Karpas-422 (cell line): ENCODE results near the gene WDR5. TPM values are rescaled to one million over a fixed set of nuclear protein-coding genes. Genes with fewer than 3 reads are reported as not detected.

Source experiments
- DNase-seq: peaks from one replicate; pipeline ENCODE4 v3.0.0-alpha.2; 2015
- H2AFZ ChIP-seq: fragments of 200-600 bp; sonication (generic); 2 replicates; pipeline ENCODE4 v1.6.1; 2014; ENCODE audit warnings: antibody characterized with exemption, low read length, mixed read lengths
- H3K27ac ChIP-seq: fragments of 200-600 bp; sonication (generic); 2 replicates; pipeline ENCODE4 v1.5.1; 2014; ENCODE audit warnings: mild to moderate bottlenecking, low read length, moderate library complexity
- H3K27me3 ChIP-seq: fragments of 200-600 bp; sonication (generic); 2 replicates; pipeline ENCODE4 v1.6.1; 2014; ENCODE audit warnings: low read length, mixed read lengths
- H3K36me3 ChIP-seq: fragments of 200-600 bp; sonication (generic); 2 replicates; pipeline ENCODE4 v1.6.1; 2014; ENCODE audit warnings: low read length, mixed read lengths; ENCODE audit not compliant: insufficient read depth
- H3K4me1 ChIP-seq: fragments of 200-600 bp; sonication (generic); 2 replicates; pipeline ENCODE4 v1.6.1; 2014; ENCODE audit warnings: mild to moderate bottlenecking, low read length, mixed read lengths
- H3K4me2 ChIP-seq: fragments of 200-600 bp; sonication (generic); 2 replicates; pipeline ENCODE4 v1.6.1; 2014; ENCODE audit warnings: low read length, low read depth, mild to moderate bottlenecking; ENCODE audit not compliant: poor library complexity, severe bottlenecking
- H3K4me3 ChIP-seq: fragments of 200-600 bp; sonication (generic); 2 replicates; pipeline ENCODE4 v1.5.1; 2014; ENCODE audit warnings: mild to moderate bottlenecking, antibody characterized with exemption, low read length, mixed read lengths
- H3K79me2 ChIP-seq: fragments of 200-600 bp; sonication (generic); 2 replicates; pipeline ENCODE4 v1.6.1; 2014; ENCODE audit warnings: mild to moderate bottlenecking, low read length, mixed read lengths
- H3K9ac ChIP-seq: fragments of 200-600 bp; sonication (generic); 2 replicates; pipeline ENCODE4 v1.6.0; 2014; ENCODE audit warnings: low read length
- H3K9me2 ChIP-seq: fragments of 200-600 bp; sonication (generic), shearing (Covaris generic); replicated peaks from 2 replicates; pipeline ENCODE4 v1.6.0; 2014; ENCODE audit warnings: mild to moderate bottlenecking, low read length, moderate library complexity; ENCODE audit not compliant: insufficient read depth
- H3K9me3 ChIP-seq: fragments of 300-700, 200-600 bp; sonication (generic); 2 replicates; pipeline ENCODE4 v1.6.1; 2014; ENCODE audit warnings: low read length, mixed read lengths
- H4K20me1 ChIP-seq: fragments of 200-600 bp; sonication (generic); 2 replicates; pipeline ENCODE4 v1.6.1; 2014; ENCODE audit warnings: mild to moderate bottlenecking, antibody characterized with exemption, low read length, low read depth; ENCODE audit not compliant: insufficient read depth
- total RNA-seq: library from RNA; depleted of rRNA; stranded (reverse); fragments of >200 nt; shearing (Covaris generic); gene quantifications from 2 replicates; pipeline ENCODE4 v1.2.3, GENCODE V29; 2014; ENCODE audit warnings: low replicate concordance

Gene WDR5
- total RNA-seq, 1 experiment from 2014 or later: 19.6 TPM

GRCh38 chr9:134187891-134188385 is 52.1 kb downstream of the WDR5 start:
- DNase-seq: no peak
- Histone ChIP-seq H3K4me2 (no peak overlapping the region), H3K4me3 (no peak overlapping the region), H3K36me3 (no peaks in the 10 kb centered on the region), H4K20me1 (no peaks in the 10 kb centered on the region), H3K4me1 (no peaks in the 10 kb centered on the region), H3K9me3 (no peaks in the 10 kb centered on the region), H2AFZ (no peak overlapping the region), H3K27me3 (no peaks in the 10 kb centered on the region), H3K9ac (no peak overlapping the region), H3K79me2 (no peaks in the 10 kb centered on the region), H3K9me2 (no peaks in the 10 kb centered on the region), H3K27ac (no peak overlapping the region)

- no peaks in the 10 kb centered on the region for H3K79me2 ChIP-seq
- H3K4me1 ChIP-seq: no peaks in the 10 kb centered on the region
- H3K9me2 ChIP-seq: no peaks in the 10 kb centered on the region
- no peaks in the 10 kb centered on the region for H3K9me3 ChIP-seq
- no peak overlapping the region for H3K4me2 ChIP-seq
- no peak overlapping the region for H3K4me3 ChIP-seq
- no peak overlapping the region for H3K27ac ChIP-seq
- no peaks in the 10 kb centered on the region for H4K20me1 ChIP-seq
- H3K27me3 ChIP-seq: no peaks in the 10 kb centered on the region
- no peaks in the 10 kb centered on the region for H3K36me3 ChIP-seq
- no peak overlapping the region for H2AFZ ChIP-seq
- no peak for DNase-seq
- H3K9ac ChIP-seq: no peak overlapping the region
These were observed 52.7 kb downstream of the WDR5 start for GRCh38 chr9:134188386-134189144.

GRCh38 chr9:134189145-134189469 is 53.2 kb downstream of the WDR5 start:
- Histone ChIP-seq H3K9ac (no peak overlapping the region), H2AFZ (no peak overlapping the region), H3K27ac (no peak overlapping the region), H3K27me3 (no peaks in the 10 kb centered on the region), H3K9me2 (no peaks in the 10 kb centered on the region), H3K36me3 (no peaks in the 10 kb centered on the region), H3K4me2 (no peak overlapping the region), H4K20me1 (no peaks in the 10 kb centered on the region), H3K4me3 (no peak overlapping the region), H3K9me3 (no peaks in the 10 kb centered on the region), H3K79me2 (no peaks in the 10 kb centered on the region), H3K4me1 (no peaks in the 10 kb centered on the region)
- no peak for DNase-seq

- Histone ChIP-seq H3K4me3 (no peak overlapping the region), H3K27ac (no peak overlapping the region), H3K4me1 (no peaks in the 10 kb centered on the region), H3K79me2 (no peaks in the 10 kb centered on the region), H3K9ac (no peak overlapping the region), H3K27me3 (no peaks in the 10 kb centered on the region), H4K20me1 (no peaks in the 10 kb centered on the region), H2AFZ (no peak overlapping the region), H3K9me3 (no peaks in the 10 kb centered on the region), H3K4me2 (no peak overlapping the region), H3K9me2 (no peaks in the 10 kb centered on the region), H3K36me3 (no peaks in the 10 kb centered on the region)
- DNase-seq: no peak
These were observed 53.8 kb downstream of the WDR5 start for GRCh38 chr9:134189470-134190231.

- Histone ChIP-seq H3K4me2 (no peak overlapping the region), H3K9me3 (no peaks in the 10 kb centered on the region), H3K4me1 (no peaks in the 10 kb centered on the region), H3K9me2 (no peaks in the 10 kb centered on the region), H4K20me1 (no peaks in the 10 kb centered on the region), H2AFZ (no peak overlapping the region), H3K27me3 (no peaks in the 10 kb centered on the region), H3K4me3 (no peak overlapping the region), H3K9ac (no peak overlapping the region), H3K79me2 (no peaks in the 10 kb centered on the region), H3K27ac (no peak overlapping the region), H3K36me3 (no peaks in the 10 kb centered on the region)
- DNase-seq: no peak
These were observed 54.6 kb downstream of the WDR5 start for GRCh38 chr9:134190232-134191121.

GRCh38 chr9:134191455-134192209 is 55.8 kb downstream of the WDR5 start:
- Histone ChIP-seq H3K4me3 (no peak overlapping the region), H3K9me2 (no peaks in the 10 kb centered on the region), H3K36me3 (no peaks in the 10 kb centered on the region), H3K9ac (no peak overlapping the region), H4K20me1 (no peaks in the 10 kb centered on the region), H3K79me2 (no peaks in the 10 kb centered on the region), H3K4me2 (no peak overlapping the region), H3K9me3 (no peaks in the 10 kb centered on the region), H2AFZ (no peak overlapping the region), H3K27ac (no peak overlapping the region), H3K4me1 (no peaks in the 10 kb centered on the region), H3K27me3 (no peaks in the 10 kb centered on the region)
- no peak for DNase-seq

- no peaks in the 10 kb centered on the region for H3K27me3 ChIP-seq
- H3K36me3 ChIP-seq: no peaks in the 10 kb centered on the region
- no peak overlapping the region for H2AFZ ChIP-seq
- no peaks in the 10 kb centered on the region for H3K9me3 ChIP-seq
- no peak for DNase-seq
- no peak overlapping the region for H3K4me3 ChIP-seq
- no peaks in the 10 kb centered on the region for H3K9me2 ChIP-seq
- no peaks in the 10 kb centered on the region for H3K4me1 ChIP-seq
- H3K4me2 ChIP-seq: no peak overlapping the region
- no peaks in the 10 kb centered on the region for H3K79me2 ChIP-seq
- H3K9ac ChIP-seq: no peak overlapping the region
- no peak overlapping the region for H3K27ac ChIP-seq
- no peaks in the 10 kb centered on the region for H4K20me1 ChIP-seq
These were observed 56.5 kb downstream of the WDR5 start for GRCh38 chr9:134192311-134192950.
